ENCODE measurements around the gene SLC35F4.

The SLC35F4 gene

GRCh38 chr14:57609192-57610075 is 256.5 kb downstream of the SLC35F4 start:
- DNase-seq, result no peak

- no peak for DNase-seq
Measured at GRCh38 chr14:57607086-57607485, 258.8 kb downstream of the SLC35F4 start.

- DNase-seq, result no peak
Measured at GRCh38 chr14:57583396-57583795, 282.5 kb downstream of the SLC35F4 start.

DNA sequence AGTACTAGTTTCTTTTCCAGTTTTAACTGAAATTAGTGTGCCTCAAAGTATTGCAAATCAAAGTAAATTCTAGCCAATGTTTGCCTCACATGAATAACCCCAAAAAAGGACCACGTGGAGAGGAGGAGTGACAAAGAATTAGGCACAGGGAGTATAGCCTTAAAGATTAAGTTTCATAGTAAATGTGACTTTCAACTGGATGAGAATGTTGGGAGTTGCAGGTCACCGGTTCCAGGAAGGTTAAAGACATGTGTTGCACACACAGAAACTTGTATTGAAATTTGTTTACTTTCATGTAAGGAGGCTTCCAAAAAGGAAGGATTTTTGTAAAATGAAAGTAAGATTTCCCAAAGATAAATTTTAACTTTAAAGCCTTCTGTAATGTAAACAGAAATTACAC is 283.1 kb downstream of the SLC35F4 start:
- DNase-seq, result no peak

DNA sequence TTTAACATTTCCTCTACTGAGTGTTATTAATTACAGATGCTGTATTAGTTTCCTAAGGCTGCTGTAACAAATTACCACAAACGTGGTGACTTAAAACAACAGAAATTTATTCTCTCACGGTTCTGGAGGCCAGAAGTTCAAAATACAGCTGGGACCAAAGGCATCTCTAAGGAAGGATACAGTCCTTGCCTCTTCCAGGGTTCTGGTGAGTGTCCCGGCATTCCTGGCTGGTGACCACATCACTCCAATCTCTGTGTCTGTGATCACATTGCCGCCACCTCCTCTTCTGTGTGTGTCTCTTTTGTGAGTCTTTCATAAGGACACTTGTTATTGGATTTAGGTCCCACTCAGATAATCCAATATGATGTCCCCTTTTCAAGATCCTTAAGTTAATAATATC is 287.1 kb downstream of the SLC35F4 start:
- no peak for DNase-seq

GRCh38 chr14:57576498-57576897 is 289.4 kb downstream of the SLC35F4 start:
- DNase-seq, result no peak

DNA sequence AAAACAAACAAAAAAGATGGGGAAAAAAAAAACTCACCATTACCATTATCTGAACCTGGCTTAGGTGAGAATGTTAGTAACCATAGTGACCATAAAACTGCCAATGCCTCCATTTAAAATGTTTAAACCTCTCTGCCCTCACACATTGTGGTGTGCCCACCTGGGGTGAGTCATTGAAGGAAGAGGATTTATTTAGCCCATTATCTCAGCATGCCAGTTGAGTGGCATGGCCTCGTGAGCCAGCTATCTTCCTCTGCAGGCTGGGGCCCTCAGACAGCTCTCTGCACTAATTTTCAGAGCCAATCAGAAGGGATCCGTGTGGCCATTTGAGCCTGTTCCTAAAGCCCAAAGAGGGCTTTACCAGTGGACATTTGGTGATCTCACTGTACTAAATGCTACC is 290.4 kb downstream of the SLC35F4 start:
- no peak for DNase-seq

DNA sequence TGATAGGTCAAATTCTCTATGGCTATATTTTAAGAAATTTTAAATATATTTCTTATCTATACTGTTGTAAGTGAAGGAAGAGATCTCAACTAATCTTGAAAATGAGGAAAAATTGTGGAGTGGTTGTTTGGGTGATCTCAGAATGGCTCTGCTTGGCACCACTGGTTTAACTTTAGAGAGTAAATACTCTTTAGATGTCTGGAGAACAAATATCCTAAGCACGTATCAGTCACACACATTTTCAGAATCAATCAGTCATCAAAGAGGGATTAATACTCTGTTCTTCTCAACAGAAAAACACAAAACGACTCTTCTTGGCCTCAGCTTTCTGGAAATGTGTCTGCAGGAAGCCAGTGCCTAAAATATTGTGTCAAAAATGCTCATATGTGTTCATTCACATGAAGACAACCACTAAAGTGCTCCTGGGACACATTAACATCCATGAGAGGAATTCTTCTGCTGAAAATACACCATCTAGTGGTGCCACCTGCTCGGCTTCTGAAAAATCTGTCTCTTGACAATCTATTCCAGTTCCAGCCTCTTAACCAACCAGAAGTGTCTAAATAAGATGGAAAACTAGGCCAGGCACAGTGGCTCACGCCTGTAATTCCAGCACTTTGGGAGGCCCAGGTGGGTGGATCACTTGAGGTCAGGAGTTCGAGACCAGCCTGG is 291.1 kb downstream of the SLC35F4 start:
- no peak for DNase-seq

- no peak for DNase-seq
Measured at GRCh38 chr14:57573173-57573572, 292.7 kb downstream of the SLC35F4 start.

DNA sequence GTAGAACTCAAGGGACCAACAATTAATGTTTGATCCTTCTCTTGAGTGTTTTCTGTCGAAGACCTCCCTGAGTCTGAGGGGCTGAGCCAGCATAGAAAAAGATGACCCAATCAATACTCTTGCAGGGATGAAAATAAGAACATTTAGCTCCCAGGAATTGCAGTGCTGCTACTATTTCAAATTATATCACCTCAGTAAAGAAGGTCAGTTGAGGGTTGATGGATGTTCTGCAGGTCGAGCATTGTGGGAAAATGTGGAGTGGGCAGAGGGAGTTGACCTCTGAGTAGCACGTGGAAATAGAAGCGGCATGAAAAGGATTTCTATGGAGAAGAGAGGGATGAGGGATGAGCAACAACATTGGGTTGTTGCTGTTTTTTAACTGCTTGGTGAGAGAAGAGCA is 297.3 kb downstream of the SLC35F4 start:
- no peak for DNase-seq

- DNase-seq, result no peak
Measured at GRCh38 chr14:57567220-57567619, 298.7 kb downstream of the SLC35F4 start.

GRCh38 chr14:57560681-57561080 is 305.2 kb downstream of the SLC35F4 start:
- DNase-seq, result no peak

- DNase-seq, result no peak
Measured at GRCh38 chr14:57559576-57559975, 306.3 kb downstream of the SLC35F4 start.

DNA sequence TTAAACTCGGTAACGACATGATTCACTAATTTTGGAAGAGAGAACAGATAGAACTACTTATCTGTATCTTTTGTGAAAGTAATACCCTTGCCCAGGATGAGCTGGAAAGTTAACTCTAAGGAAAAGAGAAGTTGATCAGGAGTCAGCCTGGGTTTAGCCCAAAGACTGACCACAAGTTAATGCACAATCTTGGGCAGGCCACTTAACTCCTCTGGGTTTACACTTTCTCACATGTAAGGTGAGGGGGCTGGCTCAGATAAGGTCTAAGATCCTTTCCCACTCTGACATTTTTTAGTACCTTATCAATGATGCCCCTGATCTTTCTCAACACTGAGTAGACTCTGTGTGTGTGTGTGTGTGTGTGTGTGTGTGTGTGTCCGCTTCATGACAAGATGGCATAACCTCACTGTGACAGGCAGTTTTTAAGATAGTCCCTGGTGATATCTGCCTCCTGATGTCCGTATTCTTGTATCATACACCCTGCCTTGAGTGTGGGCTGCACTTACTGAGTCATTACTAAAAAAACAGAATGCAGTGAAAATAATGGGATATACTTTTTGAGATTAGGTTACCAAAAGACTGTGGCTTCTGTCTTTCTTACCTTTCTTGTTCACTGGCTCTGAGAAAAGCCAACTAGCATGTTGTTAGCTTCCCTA is 316.0 kb downstream of the SLC35F4 start:
- no peak for DNase-seq

GRCh38 chr14:57549016-57549564 is 316.8 kb downstream of the SLC35F4 start:
- no peak for DNase-seq

DNA sequence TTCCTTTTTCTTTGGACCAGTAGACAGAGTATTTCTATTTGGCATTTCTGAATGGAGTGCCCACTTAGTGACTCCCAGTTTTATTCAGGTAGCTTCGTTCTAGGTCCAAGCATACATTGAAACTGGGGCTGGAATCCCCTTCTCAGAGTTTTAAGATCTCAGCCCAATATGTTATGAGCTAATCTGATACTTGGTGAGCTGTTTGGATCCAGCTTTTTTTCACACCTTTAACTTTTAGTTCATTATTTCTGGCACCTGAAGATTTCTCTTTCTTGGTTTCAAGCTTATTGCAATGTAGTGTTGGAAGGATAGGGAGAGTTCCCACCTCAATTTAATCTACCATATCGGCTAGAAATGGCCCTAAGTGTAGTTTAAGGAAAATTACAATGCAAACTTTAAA is 318.8 kb downstream of the SLC35F4 start:
- DNase-seq, result no peak

DNA sequence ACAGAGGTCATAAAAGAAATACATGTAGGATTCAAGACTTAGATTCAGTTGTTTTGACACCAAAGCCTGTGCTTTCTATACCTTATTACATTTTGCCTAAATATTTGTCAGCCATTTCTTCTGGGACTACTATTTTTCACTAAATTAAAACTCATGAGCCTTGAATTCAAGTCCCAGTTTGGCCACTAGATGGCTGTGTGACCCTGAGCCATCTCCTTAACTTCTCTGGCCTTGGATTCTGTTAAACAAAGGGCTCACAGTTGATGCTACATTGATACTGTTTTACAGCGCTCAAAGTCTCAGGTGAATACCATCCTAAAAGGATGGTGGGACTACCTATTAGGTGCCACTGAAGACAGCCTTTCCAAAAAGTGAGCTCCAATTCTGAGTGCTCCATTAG is 332.7 kb downstream of the SLC35F4 start:
- DNase-seq, result no peak

GRCh38 chr14:57530571-57530970 is 335.3 kb downstream of the SLC35F4 start:
- DNase-seq, result no peak

GRCh38 chr14:57526942-57527341 is 338.9 kb downstream of the SLC35F4 start:
- DNase-seq, result no peak

- no peak for DNase-seq
Measured at GRCh38 chr14:57519043-57519442, 346.8 kb downstream of the SLC35F4 start.

Measured in activated CD4-positive, CD25-positive, alpha-beta regulatory T cell (primary cell).